BE2C (cell line): ENCODE measurements around the gene SCGB1D1.

Experiments used
- DNase-seq: peaks from one replicate; pipeline ENCODE4 v3.0.0-alpha.2; 2020
- H3K27me3 ChIP-seq: fragments of 250-450 bp; sonication (Bioruptor Pico); 2 replicates; pipeline ENCODE4 v1.5.1; 2020; ENCODE audit warnings: mild to moderate bottlenecking
- H3K36me3 ChIP-seq: fragments of 250-450 bp; sonication (Bioruptor Pico); 2 replicates; pipeline ENCODE4 v1.5.1; 2020; ENCODE audit warnings: mild to moderate bottlenecking
- H3K4me1 ChIP-seq: fragments of 250-450 bp; sonication (Bioruptor Pico); 2 replicates; pipeline ENCODE4 v1.5.1; 2020
- H3K4me3 ChIP-seq: 2 replicates; pipeline ENCODE4 v1.5.1; 2011; ENCODE audit warnings: low read depth, low read length
- H3K9me3 ChIP-seq: fragments of 250-450 bp; sonication (Bioruptor Pico); 2 replicates; pipeline ENCODE4 v1.5.1; 2020
- CTCF ChIP-seq: IDR thresholded peaks from 2 replicates; pipeline ENCODE4 v1.5.1; 2012; ENCODE audit warnings: mild to moderate bottlenecking, low read depth, low read length

Gene SCGB1D1

GRCh38 chr11:62153087-62153395 lies 37.0 kb upstream of the SCGB1D1 start:
- Histone ChIP-seq H3K9me3 (no peaks in the 10 kb centered on the region), H3K27me3 (no peaks in the 10 kb centered on the region), H3K4me3 (no peak overlapping the region), H3K36me3 (peaks cover 19% of the 10 kb centered on the region), H3K4me1 (no peaks in the 10 kb centered on the region)
- no peak for DNase-seq
- TF ChIP-seq CTCF: no peak

GRCh38 chr11:62153617-62154016 lies 36.4 kb upstream of the SCGB1D1 start:
- TF ChIP-seq CTCF: no peak
- H3K9me3 ChIP-seq: no peaks in the 10 kb centered on the region
- H3K27me3 ChIP-seq: no peaks in the 10 kb centered on the region
- H3K4me3 ChIP-seq: no peak overlapping the region
- H3K36me3 ChIP-seq: peaks cover 16% of the 10 kb centered on the region
- no peak for DNase-seq
- no peaks in the 10 kb centered on the region for H3K4me1 ChIP-seq

- Histone ChIP-seq H3K9me3 (no peaks in the 10 kb centered on the region), H3K4me1 (no peaks in the 10 kb centered on the region), H3K27me3 (no peaks in the 10 kb centered on the region), H3K4me3 (no peak overlapping the region), H3K36me3 (no peaks in the 10 kb centered on the region)
- DNase-seq: no peak
- TF ChIP-seq CTCF: no peak
These were observed 32.4 kb upstream of the SCGB1D1 start for GRCh38 chr11:62157603-62158002.

- Histone ChIP-seq H3K9me3 (no peaks in the 10 kb centered on the region), H3K4me3 (no peak overlapping the region), H3K4me1 (no peaks in the 10 kb centered on the region), H3K27me3 (no peaks in the 10 kb centered on the region), H3K36me3 (no peaks in the 10 kb centered on the region)
- no peak for DNase-seq
- TF ChIP-seq CTCF: no peak
These were observed 23.6 kb upstream of the SCGB1D1 start for GRCh38 chr11:62166371-62166770.

DNA sequence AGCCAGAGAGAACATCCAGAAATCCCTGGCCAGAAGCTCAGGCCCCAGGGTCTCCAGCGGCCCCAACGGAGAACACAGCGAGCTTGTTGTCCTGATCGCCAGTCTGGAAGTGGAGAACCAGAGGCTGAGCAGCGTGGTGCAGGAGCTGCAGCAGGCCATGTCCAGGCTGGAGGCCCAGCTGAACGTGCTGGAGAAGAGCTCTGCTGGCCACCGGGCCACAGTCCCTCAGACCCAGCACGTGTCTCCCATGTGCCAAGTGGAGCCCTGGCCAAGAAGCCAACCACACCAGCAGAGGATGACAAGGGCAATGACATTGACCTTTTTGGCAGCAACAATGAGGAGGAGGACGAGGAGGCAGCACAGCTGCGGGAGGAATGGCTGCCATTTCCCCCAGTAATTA lies 20.6 kb upstream of the SCGB1D1 start:
- peaks cover 8% of the 10 kb centered on the region; the same call in 1 of the 2 replicates for H3K27me3 ChIP-seq
- TF ChIP-seq CTCF: no peak
- H3K36me3 ChIP-seq: no peaks in the 10 kb centered on the region
- DNase-seq: no peak
- H3K9me3 ChIP-seq: no peaks in the 10 kb centered on the region
- no peaks in the 10 kb centered on the region for H3K4me1 ChIP-seq
- H3K4me3 ChIP-seq: no peak overlapping the region

DNA sequence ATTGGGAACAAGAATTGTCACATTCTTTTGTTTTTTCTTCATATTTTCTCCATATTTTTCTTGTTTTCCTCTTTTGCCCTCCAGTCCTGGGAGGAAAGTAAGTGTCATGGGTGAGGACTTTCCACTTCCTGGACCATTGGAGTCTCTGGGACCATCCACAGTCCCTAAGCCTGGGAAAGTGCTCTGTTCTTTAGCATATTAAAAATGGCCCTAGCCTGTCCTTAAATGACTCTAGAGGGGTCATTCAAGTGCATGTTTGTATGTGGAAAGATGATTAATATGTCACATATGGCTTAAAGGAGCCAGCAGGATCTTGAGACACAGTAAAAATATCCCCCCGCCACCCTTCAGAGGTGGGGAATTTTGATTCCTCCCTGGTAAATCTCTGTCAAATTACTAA lies 20.1 kb upstream of the SCGB1D1 start:
- no peaks in the 10 kb centered on the region for H3K9me3 ChIP-seq
- H3K36me3 ChIP-seq: no peaks in the 10 kb centered on the region
- H3K4me1 ChIP-seq: no peaks in the 10 kb centered on the region
- no peak for DNase-seq
- no peak for TF ChIP-seq CTCF
- H3K27me3 ChIP-seq: peaks cover 9% of the 10 kb centered on the region; the same call in 1 of the 2 replicates
- H3K4me3 ChIP-seq: no peak overlapping the region
